ENCODE results near the gene GRWD1. TPM values are rescaled to one million over a fixed set of nuclear protein-coding genes. Genes with fewer than 3 reads are reported as not detected.

GRWD1 gene
- total and polyA plus RNA-seq, 10 donors = 5.5 to 34.5 (median 25.4) TPM

DNA sequence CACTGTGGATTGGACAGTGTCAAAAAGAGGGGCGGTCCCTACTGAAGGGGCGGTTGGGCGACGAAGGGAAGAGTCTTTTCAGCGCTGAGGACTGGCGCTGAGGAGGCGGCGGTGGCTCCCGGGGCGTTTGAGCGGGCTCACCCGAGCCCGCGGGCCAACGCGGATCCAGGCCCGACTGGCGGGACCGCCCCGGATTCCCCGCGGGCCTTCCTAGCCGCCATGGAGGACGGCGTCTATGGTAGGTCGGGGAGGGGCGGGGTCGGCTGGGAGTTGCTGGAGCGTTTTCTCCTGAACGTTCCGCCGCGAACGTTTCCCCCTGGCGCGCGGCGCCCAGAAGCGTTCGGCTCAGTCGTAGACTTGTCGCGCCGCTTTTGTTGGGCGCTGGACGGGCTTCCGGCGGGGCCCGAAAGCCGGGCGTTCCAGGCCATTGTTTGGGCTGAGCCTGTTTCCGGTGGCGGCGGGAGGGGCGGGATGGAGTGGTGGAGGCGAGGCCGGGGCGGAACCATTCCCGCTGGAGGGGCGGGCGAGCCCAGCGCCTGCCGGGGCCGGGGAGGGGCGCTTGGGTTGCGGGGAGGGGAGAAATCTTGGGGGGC is 23.6 kb downstream of the GRWD1 start, which contains the start of gene CYTH2:
Gene CYTH2, plus strand, starts transcription at position 81 of the 593 bp plus-strand sequence. Its CDS starts 139 bp downstream, at position 220.
- Histone ChIP-seq H3K4me3 (peak within 1 kb of the TSS; percentile 83 to 99 (median 96)), H3K4me1 (peaks cover 10 to 46% (median 31%) of the 10 kb centered on the region in 6 donors), H3K36me3 (peaks cover 0 to 43% (median 42%) of the 10 kb centered on the region in 6 donors), H3K27me3 (replicated peaks in 1 of 7) (no peaks in the 10 kb centered on the region), H3K9me3 (no peaks in the 10 kb centered on the region), H3K27ac (peak within 1 kb of the TSS; percentile 95 to 99 (median 97))
- WGBS, 5 donors = 0 to 1% (median 1%) methylated on average over 32 to 65 of the region's 66 CpGs
- intact Hi-C loops (cut with DNase I; ENCODE audit: low total_unique reads) = no loop called here
- DNase-seq = peak; percentile 95
- peak; percentile 93 to 96 (median 95) for TF ChIP-seq POLR2AphosphoS5 (IDR thresholded peaks at IDR 0.05)
- TF ChIP-seq CTCF (IDR thresholded peaks at IDR 0.05 in 8 of 11, conservative IDR thresholded peaks at IDR 0.05 in 3 of 11) = peak in 2 of 11 experiments; percentile 2 to 5
- peak; percentile 46 to 83 (median 76) for TF ChIP-seq POLR2A (IDR thresholded peaks at IDR 0.05)

GRCh38 chr19:48469934-48470680 is 24.3 kb downstream of the GRWD1 start:
- DNase-seq = peak; percentile 85
- Histone ChIP-seq H3K27ac (peak overlapping the region; percentile 95 to 99 (median 97)), H3K9me3 (no peaks in the 10 kb centered on the region), H3K4me1 (peaks cover 10 to 46% (median 31%) of the 10 kb centered on the region in 6 donors), H3K4me3 (peak overlapping the region; percentile 83 to 99 (median 96)), H3K27me3 (replicated peaks in 1 of 7) (no peaks in the 10 kb centered on the region), H3K36me3 (peaks cover 0 to 51% (median 49%) of the 10 kb centered on the region in 6 donors)
- intact Hi-C loops (cut with DNase I; ENCODE audit: low total_unique reads) = no loop called here
- TF ChIP-seq POLR2A (IDR thresholded peaks at IDR 0.05) (no peak), CTCF (IDR thresholded peaks at IDR 0.05 in 8 of 11, conservative IDR thresholded peaks at IDR 0.05 in 3 of 11) (no peak), POLR2AphosphoS5 (IDR thresholded peaks at IDR 0.05) (no peak)
- 57 to 69% (median 59%) methylated on average over 18 to 20 of the region's 20 CpGs for WGBS, 5 donors

- no peak for DNase-seq
- intact Hi-C loops (cut with DNase I; ENCODE audit: low total_unique reads) = no loop called here
- no peak for TF ChIP-seq POLR2AphosphoS5 (IDR thresholded peaks at IDR 0.05)
- no peak for TF ChIP-seq POLR2A (IDR thresholded peaks at IDR 0.05)
- TF ChIP-seq CTCF (IDR thresholded peaks at IDR 0.05 in 8 of 11, conservative IDR thresholded peaks at IDR 0.05 in 3 of 11) = no peak
- H3K27ac ChIP-seq = peak overlapping the region in 1 of 8 donors; percentile 98
- 90 to 91% (median 91%) methylated on average over 10 of the region's 10 CpGs for WGBS, 5 donors
- peaks cover 10 to 51% (median 31%) of the 10 kb centered on the region in 6 donors for H3K4me1 ChIP-seq
- no peaks in the 10 kb centered on the region for H3K27me3 ChIP-seq (replicated peaks in 1 of 7)
- H3K36me3 ChIP-seq = peaks cover 0 to 58% (median 56%) of the 10 kb centered on the region in 6 donors
- H3K9me3 ChIP-seq = no peaks in the 10 kb centered on the region
- H3K4me3 ChIP-seq = peak overlapping the region in 4 of 8 donors; percentile 83 to 97 (median 93)
Measured at GRCh38 chr19:48470856-48471255, 25.1 kb downstream of the GRWD1 start.

DNA sequence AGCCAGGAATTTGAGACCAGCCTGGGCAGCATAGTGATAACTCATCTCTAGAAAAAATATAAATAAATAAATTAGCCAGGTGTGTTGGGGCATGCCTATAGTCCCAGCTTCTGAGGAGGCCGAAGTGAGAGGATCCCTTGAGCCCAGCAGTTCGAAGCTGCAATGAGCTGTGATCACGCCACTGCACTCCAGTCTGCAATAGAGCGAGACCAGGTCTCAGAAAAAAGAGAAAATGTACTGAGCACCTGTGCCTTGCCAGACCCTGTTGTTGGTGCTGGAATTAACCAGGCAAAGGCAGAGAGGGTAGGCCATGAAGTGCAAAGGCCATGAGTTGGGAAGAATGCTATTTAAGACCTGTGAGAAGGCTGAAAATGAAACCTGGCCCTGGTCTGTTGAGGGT is 26.1 kb downstream of the GRWD1 start:
- no peak for DNase-seq
- H3K27ac ChIP-seq = no peak overlapping the region
- H3K36me3 ChIP-seq = peaks cover 0 to 68% (median 66%) of the 10 kb centered on the region in 6 donors
- no peaks in the 10 kb centered on the region for H3K27me3 ChIP-seq (replicated peaks in 1 of 7)
- H3K4me1 ChIP-seq = peaks cover 10 to 51% (median 31%) of the 10 kb centered on the region in 6 donors
- WGBS, 5 donors = 92 to 100% (median 97%) methylated on average over 4 of the region's 4 CpGs
- intact Hi-C loops (cut with DNase I; ENCODE audit: low total_unique reads) = no loop called here
- H3K9me3 ChIP-seq = no peaks in the 10 kb centered on the region
- H3K4me3 ChIP-seq = no peak overlapping the region
- no peak for TF ChIP-seq POLR2A (IDR thresholded peaks at IDR 0.05)
- no peak for TF ChIP-seq POLR2AphosphoS5 (IDR thresholded peaks at IDR 0.05)
- no peak for TF ChIP-seq CTCF (IDR thresholded peaks at IDR 0.05 in 8 of 11, conservative IDR thresholded peaks at IDR 0.05 in 3 of 11)
